HEK293 (cell line): ENCODE measurements around the gene FAM167B.

Source experiments
- CTCF ChIA-PET: fragments of 350-600 bp; formaldehyde crosslinking; extraction: SDS; loops from one replicate; lab custom pipeline; 2021; ENCODE audit warnings: antibody characterized with exemption; lab: Yijun Ruan, JAX
- POLR2A ChIA-PET: fragments of 300-600 bp; formaldehyde crosslinking; extraction: SDS; loops from one replicate; lab custom pipeline; 2020; ENCODE audit warnings: antibody characterized with exemption, inconsistent platforms; lab: Yijun Ruan, JAX
- H3K27ac ChIP-seq: fragments of 200-500 bp; sonication (Bioruptor generic); 2 replicates; pipeline ENCODE4 v1.5.1; 2014; ENCODE audit warnings: low read depth, low read length, control low read depth, inconsistent platforms; ENCODE audit errors: extremely low read depth
- H3K36me3 ChIP-seq, 2 experiments: fragments of 200-500 bp in 1 of 2; sonication (Bioruptor generic) in 1 of 2; 1 replicate in 1 of 2; 2 replicates in 1 of 2; pipeline ENCODE4 v1.5.1; 2014 to 2017; ENCODE audit warnings: inconsistent platforms in 2 of 2, low read length in 2 of 2; ENCODE audit not compliant: control insufficient read depth in 2 of 2, insufficient read depth in 1 of 2
- H3K4me1 ChIP-seq: fragments of 200-500 bp; sonication (Bioruptor generic); 2 replicates; pipeline ENCODE4 v1.5.1; 2014; ENCODE audit warnings: mild to moderate bottlenecking, low read length, inconsistent platforms; ENCODE audit not compliant: control insufficient read depth, insufficient read depth
- H3K4me3 ChIP-seq: 2 replicates; pipeline ENCODE4 v1.5.1; 2011; ENCODE audit warnings: low read depth, mild to moderate bottlenecking, control low read depth, low read length, moderate library complexity
- H3K9me3 ChIP-seq: fragments of 200-500 bp; sonication (Bioruptor generic); 2 replicates; pipeline ENCODE4 v1.5.1; 2014; ENCODE audit warnings: low read depth, low read length, inconsistent platforms; ENCODE audit not compliant: control insufficient read depth, insufficient read depth
- FEZF1 ChIP-seq: fragments of 450-650 bp; formaldehyde crosslinking; IDR thresholded peaks from 2 replicates; pipeline ENCODE4 v1.5.1; 2016; ENCODE audit warnings: missing biosample characterization, missing genetic modification characterization
- MYNN ChIP-seq: fragments of 450-650 bp; formaldehyde crosslinking; IDR thresholded peaks from 2 replicates; pipeline ENCODE4 v1.5.1; 2016; ENCODE audit warnings: missing biosample characterization, missing genetic modification characterization, borderline replicate concordance
- PRDM6 ChIP-seq: fragments of 450-650 bp; formaldehyde crosslinking; IDR thresholded peaks from 2 replicates; pipeline ENCODE4 v1.5.1; 2017; ENCODE audit warnings: missing biosample characterization, missing genetic modification characterization
- SCRT1 ChIP-seq: fragments of 450-650 bp; formaldehyde crosslinking; IDR thresholded peaks from 2 replicates; pipeline ENCODE4 v1.5.1; 2016; ENCODE audit warnings: missing biosample characterization, missing genetic modification characterization, borderline replicate concordance
- SCRT2 ChIP-seq: fragments of 450-650 bp; formaldehyde crosslinking; IDR thresholded peaks from 2 replicates; pipeline ENCODE4 v1.5.1; 2016; ENCODE audit warnings: missing biosample characterization, missing genetic modification characterization
- TSHZ1 ChIP-seq: fragments of 450-650 bp; formaldehyde crosslinking; IDR thresholded peaks from 2 replicates; pipeline ENCODE4 v1.5.1; 2016; ENCODE audit warnings: missing biosample characterization, missing genetic modification characterization, borderline replicate concordance
- YY2 ChIP-seq: fragments of 450-650 bp; formaldehyde crosslinking; IDR thresholded peaks from 2 replicates; pipeline ENCODE4 v1.5.1; 2016; ENCODE audit warnings: missing biosample characterization, missing genetic modification characterization
- ZBTB17 ChIP-seq: fragments of 450-650 bp; formaldehyde crosslinking; IDR thresholded peaks from 2 replicates; pipeline ENCODE4 v1.5.1; 2016; ENCODE audit warnings: missing biosample characterization, missing genetic modification characterization
- ZBTB6 ChIP-seq: fragments of 450-650 bp; formaldehyde crosslinking; IDR thresholded peaks from 2 replicates; pipeline ENCODE4 v1.5.1; 2017; ENCODE audit warnings: missing biosample characterization, missing genetic modification characterization
- ZNF146 ChIP-seq: fragments of 450-650 bp; formaldehyde crosslinking; IDR thresholded peaks from 2 replicates; pipeline ENCODE4 v1.5.1; 2016; ENCODE audit warnings: missing biosample characterization, missing genetic modification characterization
- ZNF148 ChIP-seq: fragments of 450-650 bp; formaldehyde crosslinking; IDR thresholded peaks from 2 replicates; pipeline ENCODE4 v1.5.0; 2017; ENCODE audit warnings: missing biosample characterization, missing genetic modification characterization, borderline replicate concordance
- ZNF18 ChIP-seq: fragments of 450-650 bp; formaldehyde crosslinking; IDR thresholded peaks from 2 replicates; pipeline ENCODE4 v1.5.1; 2016; ENCODE audit warnings: missing biosample characterization, missing genetic modification characterization
- ZNF341 ChIP-seq: fragments of 450-650 bp; formaldehyde crosslinking; IDR thresholded peaks from 2 replicates; pipeline ENCODE4; 2016; ENCODE audit warnings: low read depth, missing biosample characterization, missing genetic modification characterization
- ZNF48 ChIP-seq: fragments of 450-650 bp; formaldehyde crosslinking; IDR thresholded peaks from 2 replicates; pipeline ENCODE4 v1.5.1; 2016; ENCODE audit warnings: missing biosample characterization, missing genetic modification characterization
- ZNF704 ChIP-seq: fragments of 450-650 bp; formaldehyde crosslinking; IDR thresholded peaks from 2 replicates; pipeline ENCODE4 v1.5.1; 2016; ENCODE audit warnings: missing biosample characterization, missing genetic modification characterization

Gene FAM167B

GRCh38 chr1:32219022-32219421, 28.0 kb upstream of the FAM167B start:
- no peak for TF ChIP-seq PRDM6 (tag by site-specific recombination)
- no peak for TF ChIP-seq YY2 (tag by site-specific recombination)
- no peak for TF ChIP-seq ZNF146
- no peak for TF ChIP-seq ZNF704 (tag by site-specific recombination)
- no peak for TF ChIP-seq ZNF18 (tag by site-specific recombination)
- TF ChIP-seq FEZF1: no peak
- no peak for TF ChIP-seq ZBTB6 (tag by site-specific recombination)
- no peak for TF ChIP-seq MYNN (tag by site-specific recombination)
- no peak for TF ChIP-seq ZNF341 (tag by site-specific recombination)
- no peak for TF ChIP-seq TSHZ1
- TF ChIP-seq, all 188 proteins: peak for 0
- CTCF ChIA-PET: interaction anchor here (0.6 to 1.2 kb wide), 2 partner anchors 52 to 196 kb away, joined by 3 to 5 read pairs; no protein-coding TSS in a partner anchor
- H3K4me3 ChIP-seq: no peak overlapping the region

GRCh38 chr1:32220746-32221580, 26.1 kb upstream of the FAM167B start:
- POLR2A ChIA-PET: interaction anchor here (0.8 to 1.2 kb wide), 2 partner anchors 8 to 28 kb away, joined by 3 read pairs; no protein-coding TSS in a partner anchor
- H3K4me1 ChIP-seq: peaks cover 2% of the 10 kb centered on the region; the same call in 1 of the 2 replicates
- H3K9me3 ChIP-seq: no peaks in the 10 kb centered on the region
- H3K27ac ChIP-seq: peak overlapping the region; percentile 34; the same call in 1 of the 2 replicates
- peak; percentile 98 for TF ChIP-seq SCRT2 (tag by site-specific recombination)
- TF ChIP-seq ZNF148 (tag by site-specific recombination): no peak
- no peak for TF ChIP-seq ZNF341 (tag by site-specific recombination)
- no peak for TF ChIP-seq ZNF48
- TF ChIP-seq ZBTB17 (tag by site-specific recombination): no peak
- TF ChIP-seq SCRT1: peak; percentile 78
- H3K36me3 ChIP-seq: peaks cover 12 to 70% of the 10 kb centered on the region in 2 experiments; a peak in 2 of 3 replicates
- CTCF ChIA-PET: interaction anchor here (0.6 to 2.0 kb wide), 4 partner anchors 10 to 193 kb away, joined by 3 to 7 read pairs (median 4); partner anchors contain the start of gene CCDC28B
- H3K4me3 ChIP-seq: peak overlapping the region; percentile 83

More at GRCh38 chr1:32219022-32219421, 28.0 kb upstream of the FAM167B start:
- peaks cover 2% of the 10 kb centered on the region; the same call in 1 of the 2 replicates for H3K4me1 ChIP-seq
- peaks cover 0 to 69% of the 10 kb centered on the region in 2 experiments; a peak in 2 of 3 replicates for H3K36me3 ChIP-seq
- POLR2A ChIA-PET: interaction anchor here (2.0 kb wide), 1 partner anchor 117 kb away, joined by 5 read pairs; the partner anchor contains the start of gene MARCKSL1
- no peaks in the 10 kb centered on the region for H3K9me3 ChIP-seq
- H3K27ac ChIP-seq: no peak overlapping the region
